Sigmoid colon (tissue), 4 donors: Measurements from ENCODE around the gene CCL23.

ENCODE experiments used
- EP300 ChIP-seq, 4 donors: sonication (generic); formaldehyde crosslinking; IDR thresholded peaks; one replicate each; pipeline ENCODE4 v1.6.1; 2017; ENCODE audit warnings: antibody characterized with exemption in 4 of 4
- POLR2A ChIP-seq, 2 donors: fragments of 450-650 bp; IDR thresholded peaks; one replicate each; pipeline ENCODE4 v1.6.1; 2016; ENCODE audit warnings: antibody characterized with exemption in 2 of 2, mild to moderate bottlenecking in 2 of 2, moderate library complexity in 2 of 2
- POLR2AphosphoS5 ChIP-seq, 4 donors: sonication (generic); formaldehyde crosslinking; IDR thresholded peaks; one replicate each; pipeline ENCODE4 v1.6.1; 2017; ENCODE audit warnings: antibody characterized with exemption in 4 of 4
- TF ChIP-seq, protein P1 (sequence below), 4 experiments: fragments of 450-650 bp in 3 of 4; fragments of 200-600 bp in 1 of 4; IDR thresholded peaks; one replicate each; pipeline ENCODE4 v1.5.1; 2016 to 2019; ENCODE audit warnings: antibody characterized with exemption in 4 of 4, mild to moderate bottlenecking in 3 of 4, moderate library complexity in 2 of 4

DNA sequence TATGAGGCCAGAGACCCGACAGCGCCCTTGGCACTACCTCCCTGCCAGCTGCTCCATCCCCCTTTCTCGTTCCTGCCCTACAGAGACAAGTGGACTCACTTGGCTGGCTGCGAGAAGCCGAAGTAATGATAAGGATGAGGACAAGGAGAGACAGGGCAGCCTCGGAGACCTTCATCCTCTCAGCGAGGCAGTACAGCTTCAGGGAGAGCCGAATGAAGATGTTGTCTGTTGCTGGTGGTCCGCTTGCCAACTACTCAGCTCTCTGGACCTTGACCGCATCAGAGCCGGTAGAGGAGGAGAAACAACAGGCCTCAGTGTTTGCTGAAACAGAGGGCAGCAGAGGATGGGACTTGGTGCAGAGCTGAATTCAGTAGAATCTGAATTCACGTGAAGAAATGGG lies 36.5 kb downstream of the CCL23 start, which contains the start of gene CCL16:
- TF ChIP-seq POLR2AphosphoS5 (IDR thresholded peaks at IDR 0.05), result no peak
- TF ChIP-seq, protein P1, sequence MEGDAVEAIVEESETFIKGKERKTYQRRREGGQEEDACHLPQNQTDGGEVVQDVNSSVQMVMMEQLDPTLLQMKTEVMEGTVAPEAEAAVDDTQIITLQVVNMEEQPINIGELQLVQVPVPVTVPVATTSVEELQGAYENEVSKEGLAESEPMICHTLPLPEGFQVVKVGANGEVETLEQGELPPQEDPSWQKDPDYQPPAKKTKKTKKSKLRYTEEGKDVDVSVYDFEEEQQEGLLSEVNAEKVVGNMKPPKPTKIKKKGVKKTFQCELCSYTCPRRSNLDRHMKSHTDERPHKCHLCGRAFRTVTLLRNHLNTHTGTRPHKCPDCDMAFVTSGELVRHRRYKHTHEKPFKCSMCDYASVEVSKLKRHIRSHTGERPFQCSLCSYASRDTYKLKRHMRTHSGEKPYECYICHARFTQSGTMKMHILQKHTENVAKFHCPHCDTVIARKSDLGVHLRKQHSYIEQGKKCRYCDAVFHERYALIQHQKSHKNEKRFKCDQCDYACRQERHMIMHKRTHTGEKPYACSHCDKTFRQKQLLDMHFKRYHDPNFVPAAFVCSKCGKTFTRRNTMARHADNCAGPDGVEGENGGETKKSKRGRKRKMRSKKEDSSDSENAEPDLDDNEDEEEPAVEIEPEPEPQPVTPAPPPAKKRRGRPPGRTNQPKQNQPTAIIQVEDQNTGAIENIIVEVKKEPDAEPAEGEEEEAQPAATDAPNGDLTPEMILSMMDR (IDR thresholded peaks at IDR 0.05), result no peak
- no peak for TF ChIP-seq POLR2A (IDR thresholded peaks at IDR 0.05)
- TF ChIP-seq EP300 (IDR thresholded peaks at IDR 0.05), result no peak
